ENCODE measurements around the gene GRB2.
"Not testable (repeated sequence)": the region's sequence is repeated elsewhere in the genome, so short reads cannot be mapped to it uniquely, and the experiment has no call there.

GRB2 gene

GRCh38 chr17:75288770-75289114, 116.7 kb downstream of the GRB2 start:
- H3K4me3 ChIP-seq (ENCODE audit: low read depth, low read length): peak overlapping the region; percentile 82

GRCh38 chr17:75288359-75288758, 117.1 kb downstream of the GRB2 start:
- peak overlapping the region; percentile 82 for H3K4me3 ChIP-seq (ENCODE audit: low read depth, low read length)

- no peak overlapping the region for H3K4me3 ChIP-seq (ENCODE audit: low read depth, low read length)
These were observed 118.3 kb downstream of the GRB2 start for GRCh38 chr17:75287221-75287620.

GRCh38 chr17:75285123-75285522, 120.4 kb downstream of the GRB2 start:
- H3K4me3 ChIP-seq (ENCODE audit: low read depth, low read length): no peak overlapping the region

GRCh38 chr17:75280189-75280588, 125.3 kb downstream of the GRB2 start:
- not testable (repeated sequence) for H3K4me3 ChIP-seq (ENCODE audit: low read depth, low read length)

- H3K4me3 ChIP-seq (ENCODE audit: low read depth, low read length): no peak overlapping the region
These were observed 127.8 kb downstream of the GRB2 start for GRCh38 chr17:75277664-75278071.

GRCh38 chr17:75273977-75274708, 131.3 kb downstream of the GRB2 start:
- H3K4me3 ChIP-seq (ENCODE audit: low read depth, low read length): no peak overlapping the region

- no peak overlapping the region for H3K4me3 ChIP-seq (ENCODE audit: low read depth, low read length)
These were observed 132.7 kb downstream of the GRB2 start for GRCh38 chr17:75272848-75273184.

GRCh38 chr17:75271955-75272847, 133.3 kb downstream of the GRB2 start:
- H3K4me3 ChIP-seq (ENCODE audit: low read depth, low read length): peak overlapping the region; percentile 75

- H3K4me3 ChIP-seq (ENCODE audit: low read depth, low read length): peak overlapping the region; percentile 75
These were observed 134.1 kb downstream of the GRB2 start for GRCh38 chr17:75271233-75271954.

GRCh38 chr17:75270966-75271232, 134.6 kb downstream of the GRB2 start, which contains the start of gene MIF4GD:
Gene MIF4GD, minus strand, starts transcription at chr17:75271231. Its CDS starts 1,036 bp downstream, at chr17:75270195.
- H3K4me3 ChIP-seq (ENCODE audit: low read depth, low read length): peak within 1 kb of the TSS; percentile 83

GRCh38 chr17:75270218-75270965, 135.1 kb downstream of the GRB2 start:
- H3K4me3 ChIP-seq (ENCODE audit: low read depth, low read length): peak overlapping the region; percentile 83

- peak overlapping the region; percentile 83 for H3K4me3 ChIP-seq (ENCODE audit: low read depth, low read length)
These were observed 135.6 kb downstream of the GRB2 start for GRCh38 chr17:75269844-75270217.

Measured in iPS-11a (cell line).